Choroid plexus epithelial cell (primary cell): ENCODE data around the gene CILP2.

ENCODE experiments used
- DNase-seq: peaks from one replicate; pipeline ENCODE4 v3.0.0-alpha.2; 2010; ENCODE audit warnings: low read depth
- H3K4me3 ChIP-seq: 2 replicates; pipeline ENCODE4 v1.5.1; 2011; ENCODE audit warnings: low read depth, mild to moderate bottlenecking, control low read depth, low read length, moderate library complexity
- CTCF ChIP-seq: conservative IDR thresholded peaks from 2 replicates; pipeline ENCODE4 v1.5.1; 2011; ENCODE audit warnings: low read depth, mild to moderate bottlenecking, control low read depth, inconsistent platforms, low read length, moderate library complexity

CILP2 gene

GRCh38 chr19:19594381-19594780 is 56.3 kb downstream of the CILP2 start:
- no peak overlapping the region for H3K4me3 ChIP-seq
- peak; percentile 17 for DNase-seq

DNA sequence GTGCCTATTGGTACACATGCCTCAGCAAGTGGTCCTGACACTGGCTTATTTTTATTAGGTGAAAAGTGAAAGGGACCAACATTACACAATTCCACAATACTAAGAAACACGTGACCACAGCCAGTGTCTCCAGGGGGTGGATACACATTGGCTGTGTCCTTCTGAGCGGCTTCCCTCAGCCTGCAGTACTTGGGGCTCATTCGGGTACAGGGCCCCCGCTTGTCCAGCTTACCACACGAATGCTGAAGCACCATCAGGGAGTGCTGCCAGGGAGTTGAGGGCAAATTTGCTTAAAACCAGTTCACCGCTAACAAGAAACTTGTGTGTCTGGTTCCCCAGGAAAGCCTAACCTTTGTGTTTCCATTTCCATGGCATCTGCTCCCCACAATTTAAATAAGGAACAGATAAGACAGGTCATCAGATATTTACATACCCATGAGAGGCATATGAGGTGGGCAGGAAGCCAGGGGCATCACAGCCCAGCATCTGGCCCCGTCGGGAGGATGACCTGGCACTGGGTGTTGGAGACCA is 57.2 kb downstream of the CILP2 start:
- peak; percentile 19 for TF ChIP-seq CTCF
- no peak overlapping the region for H3K4me3 ChIP-seq
- peak; percentile 86 for DNase-seq

More at GRCh38 chr19:19594381-19594780, 56.3 kb downstream of the CILP2 start:
- TF ChIP-seq CTCF: no peak
